PC-3 (cell line): ENCODE results near the gene TACC2.

ENCODE experiments used
- EZH2phosphoT487 ChIP-seq: fragments of 300-600 bp; sonication (generic); IDR thresholded peaks from 2 replicates; pipeline ENCODE4 v1.6.1; 2018; ENCODE audit warnings: mild to moderate bottlenecking, antibody characterized with exemption, low read length, borderline replicate concordance
- TF ChIP-seq, protein P1 (sequence below): fragments of 300-600 bp; sonication (generic); conservative IDR thresholded peaks from 2 replicates; pipeline ENCODE4 v1.5.1; 2017; ENCODE audit warnings: antibody characterized with exemption, low read depth, mild to moderate bottlenecking, low read length

DNA sequence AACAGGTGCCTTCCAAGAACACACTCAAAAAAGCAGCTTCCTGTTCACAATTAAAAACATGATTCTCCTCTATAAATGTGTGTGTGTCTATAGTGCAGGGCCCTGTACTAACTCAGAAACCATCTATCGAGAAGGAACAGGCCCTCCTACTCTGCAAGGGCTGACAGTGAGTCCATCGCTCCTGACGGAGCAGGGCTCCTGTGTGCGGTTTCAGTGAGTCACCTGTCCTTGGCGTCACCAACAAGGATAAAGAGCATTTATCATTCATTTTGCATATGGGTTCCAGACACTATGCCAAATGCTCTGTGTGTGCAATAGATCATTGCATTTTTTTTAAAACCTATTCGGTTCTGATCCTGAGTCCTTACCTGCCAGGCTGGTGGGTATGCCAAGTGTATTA lies 63.7 kb downstream of the TACC2 start:
- no peak for TF ChIP-seq EZH2phosphoT487
- TF ChIP-seq, protein P1, sequence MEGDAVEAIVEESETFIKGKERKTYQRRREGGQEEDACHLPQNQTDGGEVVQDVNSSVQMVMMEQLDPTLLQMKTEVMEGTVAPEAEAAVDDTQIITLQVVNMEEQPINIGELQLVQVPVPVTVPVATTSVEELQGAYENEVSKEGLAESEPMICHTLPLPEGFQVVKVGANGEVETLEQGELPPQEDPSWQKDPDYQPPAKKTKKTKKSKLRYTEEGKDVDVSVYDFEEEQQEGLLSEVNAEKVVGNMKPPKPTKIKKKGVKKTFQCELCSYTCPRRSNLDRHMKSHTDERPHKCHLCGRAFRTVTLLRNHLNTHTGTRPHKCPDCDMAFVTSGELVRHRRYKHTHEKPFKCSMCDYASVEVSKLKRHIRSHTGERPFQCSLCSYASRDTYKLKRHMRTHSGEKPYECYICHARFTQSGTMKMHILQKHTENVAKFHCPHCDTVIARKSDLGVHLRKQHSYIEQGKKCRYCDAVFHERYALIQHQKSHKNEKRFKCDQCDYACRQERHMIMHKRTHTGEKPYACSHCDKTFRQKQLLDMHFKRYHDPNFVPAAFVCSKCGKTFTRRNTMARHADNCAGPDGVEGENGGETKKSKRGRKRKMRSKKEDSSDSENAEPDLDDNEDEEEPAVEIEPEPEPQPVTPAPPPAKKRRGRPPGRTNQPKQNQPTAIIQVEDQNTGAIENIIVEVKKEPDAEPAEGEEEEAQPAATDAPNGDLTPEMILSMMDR: no peak
